Type B pancreatic cell (in vitro differentiated cells): Measurements from ENCODE around the gene POLR3K. TPM values are rescaled to one million over a fixed set of nuclear protein-coding genes. Genes with fewer than 3 reads are reported as not detected.

Experiments used
- DNase-seq: peaks from one replicate; pipeline ENCODE4 v3.0.0; 2021; ENCODE audit warnings: mixed read lengths; ENCODE audit not compliant: unreplicated experiment; ENCODE audit errors: extremely low spot score
- H3K27ac Mint-ChIP-seq: 2 replicates; pipeline ENCODE4 v1.8.0; 2021; ENCODE audit warnings: mild to moderate bottlenecking, mixed read lengths
- H3K27me3 Mint-ChIP-seq: 2 replicates; pipeline ENCODE4 v1.8.0; 2021; ENCODE audit warnings: mixed read lengths
- H3K36me3 Mint-ChIP-seq: 2 replicates; pipeline ENCODE4 v1.8.0; 2021; ENCODE audit warnings: mixed read lengths
- H3K4me1 Mint-ChIP-seq: one replicate; pipeline ENCODE4 v1.8.0; 2021; ENCODE audit warnings: mixed read lengths; ENCODE audit not compliant: unreplicated experiment
- H3K4me3 Mint-ChIP-seq: 2 replicates; pipeline ENCODE4 v1.8.0; 2021; ENCODE audit warnings: mild to moderate bottlenecking, mixed read lengths
- H3K9me3 Mint-ChIP-seq: 2 replicates; pipeline ENCODE4 v1.8.0; 2021; ENCODE audit warnings: mixed read lengths
- total RNA-seq: library from RNA; stranded (reverse); gene quantifications from 2 replicates; pipeline ENCODE4 v1.2.1, GENCODE V29; 2021; ENCODE audit warnings: low replicate concordance
- TF ChIP-seq, protein P1 (sequence below): fragments of 200-600 bp; sonication (generic); conservative IDR thresholded peaks from 2 replicates; pipeline ENCODE4 v1.5.0; 2021; ENCODE audit warnings: antibody characterized with exemption, mild to moderate bottlenecking

The POLR3K gene
- total RNA-seq, 1 donor from 2014 or later, result 17.6 TPM

GRCh38 chr16:88613-89012 lies 35.2 kb upstream of the POLR3K start:
- Mint-ChIP-seq H3K4me3 (no peak overlapping the region), H3K36me3 (peaks cover 4% of the 10 kb centered on the region), H3K9me3 (no peaks in the 10 kb centered on the region), H3K4me1 (peaks cover 4% of the 10 kb centered on the region), H3K27ac (no peak overlapping the region), H3K27me3 (no peaks in the 10 kb centered on the region)
- TF ChIP-seq, protein P1, sequence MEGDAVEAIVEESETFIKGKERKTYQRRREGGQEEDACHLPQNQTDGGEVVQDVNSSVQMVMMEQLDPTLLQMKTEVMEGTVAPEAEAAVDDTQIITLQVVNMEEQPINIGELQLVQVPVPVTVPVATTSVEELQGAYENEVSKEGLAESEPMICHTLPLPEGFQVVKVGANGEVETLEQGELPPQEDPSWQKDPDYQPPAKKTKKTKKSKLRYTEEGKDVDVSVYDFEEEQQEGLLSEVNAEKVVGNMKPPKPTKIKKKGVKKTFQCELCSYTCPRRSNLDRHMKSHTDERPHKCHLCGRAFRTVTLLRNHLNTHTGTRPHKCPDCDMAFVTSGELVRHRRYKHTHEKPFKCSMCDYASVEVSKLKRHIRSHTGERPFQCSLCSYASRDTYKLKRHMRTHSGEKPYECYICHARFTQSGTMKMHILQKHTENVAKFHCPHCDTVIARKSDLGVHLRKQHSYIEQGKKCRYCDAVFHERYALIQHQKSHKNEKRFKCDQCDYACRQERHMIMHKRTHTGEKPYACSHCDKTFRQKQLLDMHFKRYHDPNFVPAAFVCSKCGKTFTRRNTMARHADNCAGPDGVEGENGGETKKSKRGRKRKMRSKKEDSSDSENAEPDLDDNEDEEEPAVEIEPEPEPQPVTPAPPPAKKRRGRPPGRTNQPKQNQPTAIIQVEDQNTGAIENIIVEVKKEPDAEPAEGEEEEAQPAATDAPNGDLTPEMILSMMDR, result no peak
- no peak for DNase-seq

DNA sequence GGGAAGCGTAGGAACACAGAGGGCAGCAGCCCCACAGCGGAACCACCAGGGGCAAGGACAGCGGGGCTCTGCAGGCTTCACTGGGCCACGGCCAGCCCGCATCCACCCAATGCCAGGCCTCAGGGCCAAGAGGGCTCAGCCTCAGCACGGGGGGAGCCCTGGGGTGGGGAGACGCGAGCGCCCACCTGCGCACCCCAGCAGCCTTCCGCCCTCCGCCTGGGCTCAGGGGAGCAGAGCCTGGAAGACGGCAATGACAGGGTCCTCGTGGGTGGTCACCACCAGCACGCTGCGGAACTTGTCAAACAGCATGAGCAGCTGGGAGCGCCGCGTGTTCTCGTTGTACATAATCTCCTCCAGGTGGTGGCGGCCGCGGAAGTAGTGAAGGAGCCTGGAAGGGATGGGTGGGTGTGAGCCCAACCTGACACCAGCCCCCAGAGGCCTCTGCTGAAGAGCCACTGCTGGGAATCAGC lies 33.1 kb upstream of the POLR3K start:
- H3K27me3 Mint-ChIP-seq, result no peaks in the 10 kb centered on the region
- H3K9me3 Mint-ChIP-seq, result no peaks in the 10 kb centered on the region

DNA sequence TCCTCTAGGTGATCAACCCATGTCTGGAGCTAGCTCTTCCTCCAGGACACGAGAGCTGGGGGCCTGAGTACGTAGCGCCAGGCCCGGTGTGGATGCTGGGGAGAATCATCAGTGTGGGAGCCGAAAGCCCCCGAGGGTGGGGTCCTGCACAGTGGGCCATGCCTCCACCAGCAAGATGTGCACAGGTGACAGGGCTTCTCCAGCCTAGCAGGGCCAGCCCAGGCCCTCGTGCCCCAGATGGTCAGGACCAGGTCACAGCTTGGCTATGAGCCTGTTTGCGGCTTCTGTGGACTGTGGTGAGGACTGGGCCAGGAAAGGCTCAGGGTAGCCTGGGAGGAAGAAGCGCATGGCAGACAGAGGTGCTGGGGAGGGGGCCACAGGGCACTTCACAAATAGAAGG lies 32.5 kb upstream of the POLR3K start:
- no peak for DNase-seq
- Mint-ChIP-seq H3K9me3 (no peaks in the 10 kb centered on the region), H3K27me3 (no peaks in the 10 kb centered on the region), H3K27ac (no peak overlapping the region), H3K4me3 (no peak overlapping the region), H3K36me3 (peaks cover 5% of the 10 kb centered on the region), H3K4me1 (peaks cover 5% of the 10 kb centered on the region)
- TF ChIP-seq, protein P1, result no peak

More for the DNA sequence above, 33.1 kb upstream of the POLR3K start:
- Mint-ChIP-seq H3K4me1 (peaks cover 5% of the 10 kb centered on the region), H3K4me3 (no peak overlapping the region), H3K27ac (no peak overlapping the region), H3K36me3 (peaks cover 5% of the 10 kb centered on the region)
- TF ChIP-seq, protein P1, result no peak
- no peak for DNase-seq

- TF ChIP-seq, protein P1, result no peak
- H3K27me3 Mint-ChIP-seq, result no peaks in the 10 kb centered on the region
- no peaks in the 10 kb centered on the region for H3K9me3 Mint-ChIP-seq
- no peak for DNase-seq
- H3K36me3 Mint-ChIP-seq, result peaks cover 5% of the 10 kb centered on the region
- H3K4me3 Mint-ChIP-seq, result no peak overlapping the region
- H3K27ac Mint-ChIP-seq, result no peak overlapping the region
- H3K4me1 Mint-ChIP-seq, result peaks cover 5% of the 10 kb centered on the region
Observed at GRCh38 chr16:85407-85782, 32.0 kb upstream of the POLR3K start.

DNA sequence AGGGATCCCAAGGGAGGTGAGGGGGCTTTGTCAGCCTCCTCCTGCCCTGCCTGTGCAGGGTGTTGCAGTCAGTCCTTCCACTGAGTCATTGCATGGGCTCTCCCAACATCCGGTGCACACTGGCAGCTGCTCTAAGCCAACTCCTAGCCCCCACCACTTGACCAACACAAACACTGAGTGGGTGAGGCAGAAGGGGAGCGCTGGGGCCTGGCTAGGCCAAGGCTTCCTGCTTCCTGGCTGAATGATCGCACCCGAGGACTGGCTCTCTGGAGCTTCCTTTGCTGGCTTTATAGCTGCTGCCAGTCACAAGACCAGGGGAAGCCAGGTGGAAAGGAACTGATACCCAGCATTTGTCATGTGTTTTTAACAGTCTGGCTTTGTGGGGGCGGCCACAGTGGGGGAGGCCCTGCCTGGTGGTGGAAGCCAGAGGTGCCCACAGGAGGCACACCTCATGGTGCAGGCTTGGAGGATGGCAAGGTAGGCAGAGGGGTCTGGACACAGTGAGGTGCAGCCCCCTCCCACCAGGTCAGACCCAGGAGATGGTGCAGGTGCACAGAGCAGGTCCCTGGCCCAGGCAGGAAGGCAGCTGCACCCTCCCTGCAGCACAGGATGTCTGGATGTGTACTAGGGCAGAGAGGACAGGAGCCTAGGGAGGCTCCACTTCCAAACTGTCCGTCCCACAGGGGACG lies 31.5 kb upstream of the POLR3K start:
- H3K36me3 Mint-ChIP-seq, result peaks cover 5% of the 10 kb centered on the region
- H3K4me1 Mint-ChIP-seq, result peaks cover 5% of the 10 kb centered on the region
- H3K27me3 Mint-ChIP-seq, result no peaks in the 10 kb centered on the region
- no peak overlapping the region for H3K4me3 Mint-ChIP-seq
- TF ChIP-seq, protein P1, result no peak
- H3K27ac Mint-ChIP-seq, result no peak overlapping the region
- no peak for DNase-seq
- no peaks in the 10 kb centered on the region for H3K9me3 Mint-ChIP-seq
